ENCODE data around the gene ALX3.
A peak's percentile ranks its signal among the peaks of the same experiment; 100 is the strongest.
"Not testable (repeated sequence)": the region's sequence is repeated elsewhere in the genome, so short reads cannot be mapped to it uniquely, and the experiment has no call there.

The ALX3 gene

DNA sequence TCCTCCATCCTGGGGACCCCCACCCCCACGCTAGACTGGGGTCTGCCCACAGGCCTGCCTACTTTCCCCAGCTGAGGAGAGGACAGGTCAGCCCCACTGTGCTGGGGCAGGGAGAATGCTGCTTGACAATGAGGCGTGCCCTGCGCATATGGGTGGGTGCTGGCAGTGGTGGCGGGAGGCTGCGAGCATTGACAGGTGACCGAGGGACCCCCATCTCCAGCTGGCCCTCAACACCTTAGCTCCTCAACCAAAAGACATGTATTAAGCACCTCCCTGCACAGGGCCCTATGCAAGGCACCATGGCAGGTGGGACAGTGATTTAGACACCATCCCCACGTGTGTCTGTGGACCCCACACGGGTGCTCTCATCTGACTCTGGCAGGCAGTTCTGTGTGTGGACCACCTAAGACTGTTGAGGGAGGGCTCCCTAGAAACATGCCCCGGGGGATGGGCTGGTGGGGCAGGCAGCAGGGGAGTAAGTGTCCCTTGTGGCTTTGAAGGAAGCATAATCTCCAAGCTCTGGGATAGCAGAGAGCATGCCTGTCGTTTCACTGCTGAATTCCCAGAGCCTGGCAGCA, 18.4 kb upstream of the ALX3 start:
- no peak for DNase-seq

DNA sequence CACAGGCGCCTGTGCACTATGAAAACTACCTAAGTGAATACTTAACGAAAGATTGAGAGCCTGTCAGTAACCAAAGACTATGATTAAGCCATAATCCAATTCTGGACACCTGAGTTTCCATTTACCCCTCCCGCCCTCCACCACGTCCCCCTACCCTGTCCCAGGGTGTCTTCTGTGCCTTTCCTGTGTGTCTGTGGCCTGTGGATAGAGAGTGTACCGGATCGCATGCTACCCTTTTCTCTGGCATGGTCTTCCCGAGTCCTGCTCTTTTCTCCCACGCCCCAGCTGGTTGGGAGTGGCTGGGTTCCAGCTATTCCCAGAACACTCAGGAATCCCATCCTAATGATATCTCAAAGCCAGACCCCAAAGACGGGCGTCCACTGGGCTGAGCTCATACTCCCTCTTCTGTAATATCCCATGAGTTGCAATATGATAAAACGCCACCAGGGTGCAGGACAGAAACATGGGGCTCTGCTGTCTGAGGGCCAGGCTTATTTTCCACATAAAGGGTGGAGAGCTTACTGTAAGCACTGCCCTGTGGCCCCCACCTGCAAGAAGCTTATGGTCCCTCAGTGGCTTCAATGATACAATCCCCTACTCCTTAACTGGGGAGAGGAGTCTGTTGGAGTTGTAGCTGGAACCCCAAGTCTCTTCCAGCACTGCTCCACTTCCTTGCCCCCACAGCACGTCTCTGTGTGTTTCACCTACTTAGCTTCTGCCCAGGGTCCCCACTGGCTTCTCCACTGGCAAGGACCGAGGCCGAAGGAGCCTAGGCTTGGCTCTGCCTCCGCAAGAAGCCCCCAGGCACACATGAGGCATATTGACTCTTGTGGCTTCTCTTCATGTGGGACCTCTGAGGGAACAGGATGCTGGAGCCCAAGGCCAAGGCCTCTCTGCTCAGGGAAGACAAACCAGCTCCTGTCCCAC, 17.6 kb upstream of the ALX3 start:
- DNase-seq = no peak

DNA sequence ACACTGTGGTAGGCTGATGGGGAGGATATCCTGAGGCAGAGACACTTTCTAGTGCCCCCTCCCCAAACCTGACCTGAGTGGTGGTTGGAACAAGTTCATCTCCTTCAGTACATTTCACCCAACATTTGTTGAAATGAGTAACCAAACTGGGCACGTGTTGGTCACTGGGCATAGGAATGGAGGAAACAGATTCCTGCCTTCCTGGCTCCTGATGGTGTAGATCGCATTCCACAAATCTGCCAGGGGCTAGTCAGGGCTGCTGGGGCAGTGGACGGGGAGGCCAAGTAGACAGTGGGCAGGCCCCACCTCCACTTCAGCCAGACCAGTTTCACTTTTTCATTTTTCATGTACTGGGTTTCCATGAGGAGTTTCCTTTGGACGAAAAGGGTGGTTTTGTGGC, 16.5 kb upstream of the ALX3 start:
- DNase-seq = no peak

- DNase-seq = no peak
These were observed 15.2 kb upstream of the ALX3 start for GRCh38 chr1:110085671-110086070.

- peak; percentile 32 for DNase-seq
These were observed 14.0 kb upstream of the ALX3 start for GRCh38 chr1:110084227-110085078.

DNA sequence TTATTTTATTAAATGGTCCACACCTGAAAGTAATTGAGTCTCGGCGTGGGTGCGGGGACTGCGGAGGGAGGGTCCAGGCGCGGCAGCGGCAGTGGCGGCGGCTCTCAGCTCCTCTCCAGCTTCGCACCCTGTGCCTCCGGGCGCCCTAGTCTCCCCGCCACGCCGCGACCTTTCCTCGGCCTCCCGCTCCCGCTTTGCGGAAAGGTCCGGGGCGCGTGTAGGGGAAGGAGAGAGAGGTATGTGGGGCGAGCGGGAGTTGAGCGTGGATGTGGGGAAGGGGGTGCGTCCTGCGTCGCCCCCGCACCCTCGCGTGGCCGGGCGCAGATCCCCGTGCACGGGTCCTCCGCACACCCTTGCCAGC, 13.4 kb upstream of the ALX3 start:
- no peak for DNase-seq

DNA sequence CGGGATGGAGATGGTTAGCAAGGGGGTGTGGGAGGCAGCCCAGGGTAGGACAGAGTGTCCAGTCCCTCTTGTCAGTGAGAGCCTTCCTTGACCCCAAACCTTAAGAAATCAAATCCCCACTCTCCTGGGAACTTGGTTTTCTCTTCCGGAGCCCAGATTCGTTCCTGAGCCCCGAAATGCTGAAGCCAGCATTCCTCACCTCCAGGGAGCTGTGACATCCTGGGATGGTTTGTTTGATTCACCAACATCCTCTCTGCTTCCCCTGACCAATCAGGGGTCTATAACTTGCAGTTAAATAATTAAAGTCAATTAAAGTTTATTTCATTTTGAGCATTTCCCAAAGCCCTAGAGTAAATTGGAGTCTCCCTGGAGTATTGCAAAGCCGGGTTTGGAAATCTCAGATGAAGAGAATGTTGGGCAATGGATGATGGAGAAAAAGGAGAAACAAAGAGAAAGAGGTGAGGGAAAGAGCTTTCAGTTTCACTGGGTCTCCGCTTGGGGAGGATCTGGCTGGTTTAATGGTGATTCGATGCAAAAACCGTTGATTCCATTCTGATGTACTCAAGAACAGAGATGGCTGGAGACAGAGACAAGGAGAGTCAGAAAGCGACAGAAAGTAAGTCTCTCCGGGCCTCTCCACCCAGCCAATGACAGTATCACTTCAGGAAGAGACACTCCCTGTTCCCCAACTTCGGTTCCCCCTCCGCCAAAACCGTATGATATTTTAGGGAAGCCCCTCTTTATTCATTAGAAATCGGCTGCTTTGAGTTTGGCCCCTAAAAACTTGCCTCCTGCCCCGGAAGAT, 12.8 kb upstream of the ALX3 start:
- no peak for DNase-seq

- no peak for DNase-seq
These were observed 12.0 kb upstream of the ALX3 start for GRCh38 chr1:110082477-110082876.

DNA sequence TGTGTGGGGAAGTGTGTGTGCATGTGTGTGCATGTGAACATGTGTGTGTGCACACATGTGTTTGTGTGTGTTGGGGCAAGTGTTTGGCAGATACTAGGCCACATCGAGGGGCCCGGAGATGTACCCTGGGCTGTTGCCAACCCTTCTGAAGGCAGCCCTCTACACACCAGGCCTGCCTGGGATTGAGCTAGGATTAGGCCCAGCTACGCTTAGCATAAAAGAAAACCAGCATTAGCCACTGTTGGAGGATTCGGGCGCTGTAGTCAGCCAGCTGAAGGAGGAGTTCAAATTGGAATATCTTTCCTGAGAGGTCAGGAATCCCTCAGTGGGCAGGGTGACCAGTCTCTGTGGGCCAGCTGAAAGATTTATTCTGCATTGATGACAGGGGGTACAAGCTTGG, 10.6 kb upstream of the ALX3 start:
- no peak for DNase-seq

GRCh38 chr1:110079995-110080394, 9.5 kb upstream of the ALX3 start:
- DNase-seq = not testable (repeated sequence)

DNA sequence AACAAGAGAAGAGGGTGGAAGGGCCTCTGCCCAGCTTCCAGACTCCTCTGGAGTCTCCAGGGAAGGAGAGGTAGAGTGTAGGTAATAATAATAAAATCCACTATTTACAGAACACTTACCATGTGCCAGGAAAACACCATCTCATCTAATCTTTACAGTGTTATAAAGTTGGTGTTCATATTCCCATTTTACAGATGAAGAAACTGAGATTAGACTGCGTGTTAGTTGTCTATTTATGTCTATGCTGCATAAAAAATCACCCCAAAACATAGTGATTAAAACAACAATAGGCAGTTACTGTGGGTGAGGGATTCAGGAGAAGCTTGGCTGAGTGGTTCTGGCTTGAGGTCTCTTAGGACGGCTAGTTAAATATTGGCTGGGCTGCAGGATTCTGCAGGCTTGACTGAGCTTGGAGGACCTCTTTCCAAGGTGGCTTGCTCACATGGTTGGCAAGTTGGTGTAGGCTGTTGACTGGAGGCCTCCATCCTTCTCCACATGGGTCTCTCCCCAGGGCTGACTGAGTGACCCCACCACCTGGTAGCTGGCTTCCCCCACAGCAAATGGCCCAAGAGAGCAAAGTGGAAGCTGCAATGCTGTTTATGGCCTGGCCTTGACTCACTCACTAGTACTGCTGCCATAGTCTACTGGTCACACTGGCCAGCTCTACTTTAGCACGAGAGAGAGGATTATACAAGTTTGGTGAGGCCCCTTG, 6.5 kb upstream of the ALX3 start:
- DNase-seq = no peak

DNA sequence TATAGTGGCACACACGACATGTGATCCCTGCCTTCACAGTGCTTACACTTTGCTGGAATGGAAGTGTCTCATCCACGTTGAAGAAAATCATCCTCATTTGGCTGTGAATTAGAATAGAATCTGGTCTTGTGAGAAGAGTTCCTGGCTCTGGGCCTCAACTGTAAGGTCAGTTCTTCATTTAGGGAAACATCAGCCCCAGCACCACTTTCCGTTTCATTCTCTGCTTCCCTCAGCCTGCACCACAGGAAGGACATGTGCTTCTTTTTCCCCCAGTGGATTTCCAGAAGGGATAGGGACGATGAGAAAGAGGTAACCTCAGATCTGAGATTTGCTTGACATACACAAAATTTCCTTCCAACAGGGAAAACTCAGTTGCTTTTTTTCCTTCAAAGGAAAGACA, 3.7 kb upstream of the ALX3 start:
- DNase-seq = no peak

- no peak for DNase-seq
These were observed 196 bp downstream of the ALX3 start for GRCh38 chr1:110070282-110070669.

GRCh38 chr1:110069404-110070281, 829 bp downstream of the ALX3 start:
- DNase-seq = no peak

- DNase-seq = no peak
These were observed 1.6 kb downstream of the ALX3 start for GRCh38 chr1:110068646-110069403.

DNA sequence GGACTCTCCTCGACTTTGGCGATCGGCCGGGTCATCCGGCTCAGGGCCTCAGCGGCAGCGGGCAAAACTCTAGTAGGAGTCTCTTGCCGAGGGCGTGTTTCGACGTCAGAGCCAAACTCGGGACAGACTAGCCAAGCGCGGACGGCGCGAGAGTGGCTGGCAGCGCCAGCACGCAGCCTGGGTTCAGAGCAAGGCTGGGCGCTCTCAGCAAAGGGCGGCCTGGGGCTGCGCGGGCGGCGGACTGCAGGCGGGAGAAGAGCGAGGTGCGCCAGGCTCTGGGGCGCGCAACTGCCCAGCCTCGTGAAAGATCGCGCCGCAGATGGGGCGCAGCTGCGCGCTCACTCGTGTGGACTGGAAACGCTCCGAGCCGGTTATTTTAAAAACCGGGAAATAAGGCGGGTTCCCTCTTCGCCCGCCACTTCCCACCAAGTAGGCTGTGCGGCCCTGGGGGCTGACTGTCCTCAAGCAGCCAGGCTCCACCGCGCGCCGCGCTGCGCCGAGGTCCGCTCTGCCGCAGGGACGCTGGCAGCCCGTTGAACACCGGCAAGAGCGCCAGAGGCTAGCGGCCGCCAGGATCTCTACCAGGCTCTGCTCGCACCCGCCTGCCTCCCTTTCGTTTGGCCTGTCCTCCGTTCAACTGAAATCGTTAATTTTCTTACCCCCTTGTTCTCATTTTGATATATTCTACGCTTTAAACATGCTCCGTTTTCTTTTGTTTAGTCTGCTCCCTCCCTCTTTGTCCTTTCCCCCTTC, 2.4 kb downstream of the ALX3 start:
- DNase-seq = no peak

GRCh38 chr1:110067479-110067892, 3.0 kb downstream of the ALX3 start:
- DNase-seq = no peak

GRCh38 chr1:110065841-110066240, 4.6 kb downstream of the ALX3 start:
- DNase-seq = no peak

- no peak for DNase-seq
These were observed 5.7 kb downstream of the ALX3 start for GRCh38 chr1:110064576-110065337.

Data from stimulated activated CD4-positive, alpha-beta T cell treated with anti-CD3 and anti-CD28 coated beads, Interleukin-1b, Interleukin-23, amount 100 ng/mL, for 48 hours (primary cell).